Progenitor cell of endocrine pancreas (in vitro differentiated cells): ENCODE data around the gene SLC1A6. TPM values are rescaled to one million over a fixed set of nuclear protein-coding genes. Genes with fewer than 3 reads are reported as not detected.
"Not testable (repeated sequence)": the region's sequence is repeated elsewhere in the genome, so short reads cannot be mapped to it uniquely, and the experiment has no call there.

Experiments used
- DNase-seq: peaks from one replicate; pipeline ENCODE4 v3.0.0; 2021; ENCODE audit warnings: low spot score; ENCODE audit not compliant: unreplicated experiment
- H3K27ac Mint-ChIP-seq: 2 replicates; pipeline ENCODE4 v1.8.0; 2021; ENCODE audit warnings: mild to moderate bottlenecking, moderate library complexity, mixed read lengths
- H3K27me3 Mint-ChIP-seq: 2 replicates; pipeline ENCODE4 v1.8.0; 2021; ENCODE audit warnings: mixed read lengths
- H3K36me3 Mint-ChIP-seq: 2 replicates; pipeline ENCODE4 v1.8.0; 2022; ENCODE audit warnings: mixed read lengths; ENCODE audit not compliant: insufficient read depth
- H3K4me1 Mint-ChIP-seq: 2 replicates; pipeline ENCODE4 v1.8.0; 2021; ENCODE audit warnings: low read depth, mixed read lengths
- H3K4me3 Mint-ChIP-seq: 2 replicates; pipeline ENCODE4 v1.8.0; 2021; ENCODE audit warnings: low read depth, mild to moderate bottlenecking, moderate library complexity, mixed read lengths
- H3K9me3 Mint-ChIP-seq: 2 replicates; pipeline ENCODE4 v1.8.0; 2021; ENCODE audit warnings: low read depth, mixed read lengths
- total RNA-seq: library from RNA; stranded (reverse); gene quantifications from 2 replicates; pipeline ENCODE4 v1.2.1, GENCODE V29; 2021
- TF ChIP-seq, protein P1 (sequence below): fragments of 200-600 bp; sonication (generic); IDR thresholded peaks from one replicate; pipeline ENCODE4 v1.5.0; 2021; ENCODE audit warnings: antibody characterized with exemption, mild to moderate bottlenecking; ENCODE audit not compliant: unreplicated experiment

SLC1A6 gene
- total RNA-seq, 1 donor from 2014 or later = 0.62 TPM

DNA sequence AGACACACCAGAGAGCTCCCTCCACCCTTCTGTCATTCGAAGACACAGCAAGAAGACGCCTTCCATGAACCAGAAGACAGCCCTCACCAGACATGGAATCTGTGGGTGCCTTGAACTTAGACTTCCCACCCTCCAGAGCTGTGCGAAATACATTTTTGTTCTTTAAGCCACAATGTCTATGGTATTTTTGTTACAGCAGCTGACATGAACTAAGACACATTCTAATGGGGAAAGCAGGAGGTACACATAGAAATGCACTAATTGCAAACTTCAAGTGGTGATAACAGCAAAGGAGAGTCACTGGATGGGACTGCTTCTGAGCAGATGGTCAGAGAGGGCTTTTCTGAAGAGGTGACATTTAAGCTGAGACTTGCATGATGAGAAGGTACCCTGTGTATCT lies 22.2 kb downstream of the SLC1A6 start:
- Mint-ChIP-seq H3K27me3 (no peaks in the 10 kb centered on the region), H3K36me3 (peaks cover 6% of the 10 kb centered on the region), H3K9me3 (peaks cover 43% of the 10 kb centered on the region), H3K4me3 (no peak overlapping the region), H3K27ac (no peak overlapping the region), H3K4me1 (no peaks in the 10 kb centered on the region)
- TF ChIP-seq, protein P1, sequence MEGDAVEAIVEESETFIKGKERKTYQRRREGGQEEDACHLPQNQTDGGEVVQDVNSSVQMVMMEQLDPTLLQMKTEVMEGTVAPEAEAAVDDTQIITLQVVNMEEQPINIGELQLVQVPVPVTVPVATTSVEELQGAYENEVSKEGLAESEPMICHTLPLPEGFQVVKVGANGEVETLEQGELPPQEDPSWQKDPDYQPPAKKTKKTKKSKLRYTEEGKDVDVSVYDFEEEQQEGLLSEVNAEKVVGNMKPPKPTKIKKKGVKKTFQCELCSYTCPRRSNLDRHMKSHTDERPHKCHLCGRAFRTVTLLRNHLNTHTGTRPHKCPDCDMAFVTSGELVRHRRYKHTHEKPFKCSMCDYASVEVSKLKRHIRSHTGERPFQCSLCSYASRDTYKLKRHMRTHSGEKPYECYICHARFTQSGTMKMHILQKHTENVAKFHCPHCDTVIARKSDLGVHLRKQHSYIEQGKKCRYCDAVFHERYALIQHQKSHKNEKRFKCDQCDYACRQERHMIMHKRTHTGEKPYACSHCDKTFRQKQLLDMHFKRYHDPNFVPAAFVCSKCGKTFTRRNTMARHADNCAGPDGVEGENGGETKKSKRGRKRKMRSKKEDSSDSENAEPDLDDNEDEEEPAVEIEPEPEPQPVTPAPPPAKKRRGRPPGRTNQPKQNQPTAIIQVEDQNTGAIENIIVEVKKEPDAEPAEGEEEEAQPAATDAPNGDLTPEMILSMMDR = no peak
- no peak for DNase-seq

DNA sequence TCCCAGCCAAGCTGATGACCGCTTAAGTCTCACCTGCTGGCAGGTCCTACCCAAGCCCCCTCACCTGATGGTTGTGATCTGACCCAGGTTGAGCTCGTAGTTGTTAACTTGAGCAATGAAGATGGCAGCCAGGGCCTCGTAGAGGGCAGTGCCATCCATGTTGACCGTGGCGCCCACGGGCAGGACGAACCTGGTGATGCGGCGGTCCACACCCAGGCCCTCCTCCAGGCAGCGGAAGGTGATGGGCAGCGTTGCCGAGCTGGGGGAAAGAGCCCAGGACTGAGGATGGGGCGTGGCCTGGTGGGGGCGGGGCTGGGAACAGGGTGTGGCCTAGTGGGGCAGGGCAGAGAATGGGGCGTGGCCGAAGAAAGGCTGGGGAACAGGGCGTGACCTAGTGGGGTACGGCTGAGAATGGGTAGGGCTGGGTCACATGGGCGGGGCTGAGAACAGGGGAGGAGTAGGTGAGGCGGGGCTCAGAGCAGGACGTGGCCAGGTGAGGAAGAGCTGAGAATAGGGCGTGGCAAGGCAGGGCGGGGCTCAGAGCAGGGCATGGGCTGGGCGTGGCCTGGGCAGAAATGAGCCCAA lies 25.5 kb downstream of the SLC1A6 start:
- Mint-ChIP-seq H3K9me3 (peaks cover 36% of the 10 kb centered on the region), H3K4me1 (no peaks in the 10 kb centered on the region), H3K27me3 (no peaks in the 10 kb centered on the region), H3K27ac (no peak overlapping the region), H3K36me3 (peaks cover 2% of the 10 kb centered on the region), H3K4me3 (no peak overlapping the region)
- DNase-seq = no peak
- TF ChIP-seq, protein P1 = no peak

DNA sequence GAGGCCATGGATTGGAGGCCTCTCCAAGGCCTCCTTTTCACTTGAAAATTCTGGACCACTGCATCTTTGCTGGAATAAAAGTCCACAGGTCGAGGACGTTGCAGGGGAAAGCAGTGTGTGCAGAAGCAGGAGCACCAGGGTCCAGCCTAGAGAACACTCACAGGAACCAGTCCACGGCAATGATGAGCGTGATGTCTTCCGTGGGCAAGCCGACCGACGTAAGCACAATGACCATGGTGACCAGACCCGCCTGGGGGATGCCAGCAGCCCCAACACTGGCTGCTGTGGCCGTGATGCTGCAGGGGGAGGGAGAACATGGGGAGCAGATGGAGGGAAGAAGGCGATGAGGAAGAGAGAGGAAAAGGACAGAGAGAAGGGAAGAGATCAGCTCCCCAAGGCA lies 26.9 kb downstream of the SLC1A6 start:
- no peaks in the 10 kb centered on the region for H3K27me3 Mint-ChIP-seq
- H3K4me1 Mint-ChIP-seq = no peaks in the 10 kb centered on the region
- peaks cover 36% of the 10 kb centered on the region for H3K9me3 Mint-ChIP-seq
- H3K4me3 Mint-ChIP-seq = no peak overlapping the region
- H3K27ac Mint-ChIP-seq = no peak overlapping the region
- TF ChIP-seq, protein P1 = no peak
- no peak for DNase-seq
- peaks cover 2% of the 10 kb centered on the region for H3K36me3 Mint-ChIP-seq

DNA sequence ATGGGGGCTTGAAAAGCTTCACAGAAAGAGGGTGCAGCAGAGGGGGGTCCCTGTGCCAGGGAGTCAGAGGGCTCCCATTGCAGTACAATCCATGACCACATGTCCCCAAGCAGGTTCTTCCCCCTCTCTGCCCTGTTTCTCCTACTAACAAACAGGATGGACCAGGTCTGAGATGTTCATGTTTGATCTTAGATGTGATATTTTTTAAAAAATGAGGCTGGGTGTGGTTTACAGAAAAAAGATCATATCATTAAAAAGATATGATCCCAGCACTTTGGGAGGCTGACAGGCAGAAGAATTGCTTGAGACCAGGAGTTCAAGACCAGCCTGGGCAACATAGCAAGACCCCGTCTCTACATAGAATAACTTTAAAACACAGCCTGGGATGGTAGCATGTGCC lies 29.2 kb downstream of the SLC1A6 start:
- Mint-ChIP-seq H3K36me3 (peaks cover 3% of the 10 kb centered on the region), H3K27me3 (no peaks in the 10 kb centered on the region)
- TF ChIP-seq, protein P1 = no peak

DNA sequence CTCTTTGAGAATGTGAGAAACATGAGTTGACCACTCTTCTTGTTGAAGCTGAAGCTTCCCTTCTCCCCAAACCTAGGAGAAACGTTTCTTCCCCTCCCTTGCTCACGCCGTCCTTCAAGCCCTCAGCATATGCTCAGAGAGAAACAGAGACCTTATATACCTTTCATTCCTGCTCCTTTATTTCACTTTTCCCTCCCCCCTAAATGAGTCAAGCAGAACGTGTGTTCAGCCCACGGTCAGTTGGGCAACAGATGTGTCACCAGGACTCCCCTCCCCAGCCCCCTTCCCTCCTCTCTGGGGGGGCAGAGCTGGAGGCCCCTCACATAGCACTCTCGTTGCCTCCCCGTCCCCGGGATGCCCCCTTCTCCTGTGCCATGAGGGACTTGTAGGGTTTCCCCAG lies 29.8 kb downstream of the SLC1A6 start:
- DNase-seq = no peak
- TF ChIP-seq, protein P1 = no peak
- Mint-ChIP-seq H3K27me3 (no peaks in the 10 kb centered on the region), H3K27ac (no peak overlapping the region), H3K9me3 (peaks cover 25% of the 10 kb centered on the region), H3K4me1 (no peaks in the 10 kb centered on the region), H3K36me3 (peaks cover 3% of the 10 kb centered on the region), H3K4me3 (no peak overlapping the region)

More for the DNA sequence above, 29.2 kb downstream of the SLC1A6 start:
- Mint-ChIP-seq H3K4me3 (no peak overlapping the region), H3K4me1 (no peaks in the 10 kb centered on the region), H3K27ac (no peak overlapping the region), H3K9me3 (peaks cover 28% of the 10 kb centered on the region)
- no peak for DNase-seq

DNA sequence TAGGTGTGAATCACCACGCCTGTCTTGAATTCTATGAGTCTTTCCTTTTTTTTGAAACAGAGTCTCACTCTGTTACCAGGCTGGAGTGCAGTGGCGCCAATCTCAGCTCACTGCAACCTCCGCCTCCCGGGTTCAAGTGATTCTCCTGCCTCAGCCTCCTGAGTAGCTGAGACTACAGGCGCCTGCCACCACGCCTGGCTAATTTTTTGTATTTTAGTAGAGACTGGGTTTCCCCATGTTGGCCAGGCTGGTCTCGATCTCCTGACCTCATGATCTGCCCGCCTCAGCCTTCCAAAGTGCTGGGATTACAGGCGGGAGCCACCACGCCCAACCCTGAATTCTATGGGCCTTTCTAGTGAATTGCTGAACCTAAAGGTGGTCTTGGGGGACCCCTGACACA lies 30.3 kb downstream of the SLC1A6 start:
- H3K36me3 Mint-ChIP-seq, H3K27me3 Mint-ChIP-seq, H3K27ac Mint-ChIP-seq, H3K4me1 Mint-ChIP-seq, DNase-seq, H3K4me3 Mint-ChIP-seq: not testable (repeated sequence)
- H3K9me3 Mint-ChIP-seq = peaks cover 29% of the 10 kb centered on the region
